HTR-8/SVneo (cell line): ENCODE measurements around the gene CACNA2D1.

Experiments
- DNase-seq: peaks from one replicate; pipeline ENCODE4 v3.0.0; 2011; ENCODE audit warnings: low spot score, mixed read lengths; ENCODE audit not compliant: insufficient read length
- FAIRE-seq: peaks from 2 replicates; lab custom pipeline; 2011; peaks lifted over from hg19 to GRCh38; lab: Jason Lieb, UNC

CACNA2D1 gene

GRCh38 chr7:82079527-82079926 lies 364.1 kb downstream of the CACNA2D1 start:
- FAIRE-seq: no peak
- no peak for DNase-seq

- DNase-seq (no peak), FAIRE-seq (no peak)
Measured at GRCh38 chr7:82078807-82079206, 364.8 kb downstream of the CACNA2D1 start.

GRCh38 chr7:82071468-82071867 lies 372.1 kb downstream of the CACNA2D1 start:
- DNase-seq (no peak), FAIRE-seq (no peak)

- DNase-seq (no peak), FAIRE-seq (no peak)
Measured at GRCh38 chr7:82067628-82068264, 375.8 kb downstream of the CACNA2D1 start.

GRCh38 chr7:82057476-82057875 lies 386.1 kb downstream of the CACNA2D1 start:
- no peak for FAIRE-seq
- no peak for DNase-seq

GRCh38 chr7:82056282-82056681 lies 387.3 kb downstream of the CACNA2D1 start:
- DNase-seq (no peak), FAIRE-seq (no peak)

GRCh38 chr7:82054544-82054943 lies 389.0 kb downstream of the CACNA2D1 start:
- no peak for FAIRE-seq
- no peak for DNase-seq

- no peak for FAIRE-seq
- DNase-seq: no peak
Measured at GRCh38 chr7:82053453-82054032, 390.0 kb downstream of the CACNA2D1 start.

- FAIRE-seq (no peak), DNase-seq (no peak)
Measured at GRCh38 chr7:82051601-82052000, 392.0 kb downstream of the CACNA2D1 start.

GRCh38 chr7:82050792-82051191 lies 392.8 kb downstream of the CACNA2D1 start:
- FAIRE-seq (no peak), DNase-seq (no peak)

- FAIRE-seq: no peak
- peak; percentile 2 for DNase-seq
Measured at GRCh38 chr7:82049891-82050533, 393.6 kb downstream of the CACNA2D1 start.

GRCh38 chr7:82049442-82049841 lies 394.1 kb downstream of the CACNA2D1 start:
- FAIRE-seq: no peak
- DNase-seq: no peak

GRCh38 chr7:82044497-82045080 lies 399.0 kb downstream of the CACNA2D1 start:
- DNase-seq (no peak), FAIRE-seq (no peak)

GRCh38 chr7:82039621-82040020 lies 404.0 kb downstream of the CACNA2D1 start:
- no peak for FAIRE-seq
- no peak for DNase-seq

- FAIRE-seq (no peak), DNase-seq (no peak)
Measured at GRCh38 chr7:82036146-82036886, 407.3 kb downstream of the CACNA2D1 start.

- DNase-seq: no peak
- no peak for FAIRE-seq
Measured at GRCh38 chr7:82035456-82035855, 408.1 kb downstream of the CACNA2D1 start.

- FAIRE-seq: no peak
- DNase-seq: no peak
Measured at GRCh38 chr7:82032901-82033300, 410.7 kb downstream of the CACNA2D1 start.

GRCh38 chr7:82029236-82029913 lies 414.2 kb downstream of the CACNA2D1 start:
- no peak for DNase-seq
- no peak for FAIRE-seq

- DNase-seq: no peak
- no peak for FAIRE-seq
Measured at GRCh38 chr7:82028097-82028496, 415.5 kb downstream of the CACNA2D1 start.

GRCh38 chr7:82021713-82022112 lies 421.9 kb downstream of the CACNA2D1 start:
- DNase-seq (no peak), FAIRE-seq (no peak)
